HepG2 (cell line): ENCODE measurements around the gene PPP1CB. TPM values are rescaled to one million over a fixed set of nuclear protein-coding genes. Genes with fewer than 3 reads are reported as not detected.
A peak's percentile ranks its signal among the peaks of the same experiment; 100 is the strongest.

Experiments used
- ATAC-seq: fragments of 200-7000 bp; cut with Tn5 transposase; 3 replicates; pipeline ENCODE4 v1.9.1; 2020; ENCODE audit warnings: mild to moderate bottlenecking, moderate library complexity
- BruUV-seq: library from RNA; stranded (reverse); fragments of 400-500 nt; replicated peaks from 2 replicates; lab custom pipeline; 2021; lab: Mats Ljungman, UMichigan
- CTCF ChIA-PET: fragments of 300-600 bp; formaldehyde crosslinking; extraction: SDS; loops from one replicate; lab custom pipeline; 2021; ENCODE audit warnings: low total read pairs, inconsistent platforms, low intra/inter-chr PET ratio; lab: Yijun Ruan, JAX
- POLR2A ChIA-PET: fragments of 350-600 bp; sonication (Branson Sonifier 250); formaldehyde crosslinking; loops from one replicate; lab custom pipeline; 2020; ENCODE audit warnings: antibody characterized with exemption, inconsistent platforms; lab: Yijun Ruan, JAX
- DNase-seq: peaks from one replicate; pipeline ENCODE4 v3.0.0-alpha.2; 2015; ENCODE audit warnings: low spot score
- FAIRE-seq: peaks from 3 replicates; lab custom pipeline; 2011; peaks lifted over from hg19 to GRCh38; lab: Jason Lieb, UNC
- H2AFZ ChIP-seq: one replicate; pipeline ENCODE4 v1.6.1; 2011; ENCODE audit warnings: low read length, inconsistent platforms
- H3K27ac ChIP-seq: fragments of 300-600 bp; 3 replicates; pipeline ENCODE4 v1.8.0; 2011; ENCODE audit warnings: mixed run types, mild to moderate bottlenecking, mixed read lengths, low read length, inconsistent platforms; ENCODE audit not compliant: insufficient read depth; ENCODE audit errors: extremely low read length
- H3K27me3 ChIP-seq, 2 experiments: fragments of 200-600 bp in 1 of 2; 2 replicates in 1 of 2; 3 replicates in 1 of 2; pipeline versions ENCODE4 v1.6.0 to v1.8.0; 2011; ENCODE audit warnings: low read length in 2 of 2, mild to moderate bottlenecking in 2 of 2, moderate library complexity in 2 of 2, inconsistent platforms in 1 of 2; ENCODE audit not compliant: insufficient read depth in 2 of 2, control insufficient read depth in 1 of 2
- H3K36me3 ChIP-seq, 2 experiments: fragments of 200-600 bp in 1 of 2; replicated peaks in 1 of 2; 2 replicates in 1 of 2; 3 replicates in 1 of 2; pipeline versions ENCODE4 v1.5.1 to v1.8.0; 2011; ENCODE audit warnings: low read length in 2 of 2, inconsistent platforms in 1 of 2; ENCODE audit not compliant: insufficient read depth in 2 of 2, control insufficient read depth in 1 of 2
- H3K4me1 ChIP-seq: 2 replicates; pipeline ENCODE4 v1.5.1; 2012; ENCODE audit warnings: low read length, inconsistent platforms; ENCODE audit not compliant: insufficient read depth
- H3K4me2 ChIP-seq: 2 replicates; pipeline ENCODE4 v1.6.0; 2011; ENCODE audit warnings: low read depth, low read length, inconsistent platforms
- H3K4me3 ChIP-seq, 3 experiments: fragments of 200-600 bp in 1 of 3; sonication (generic), shearing (Covaris generic) in 1 of 3; replicated peaks in 1 of 3; 2 replicates each; pipeline ENCODE4 v1.5.1; 2011 to 2016; ENCODE audit warnings: low read length in 3 of 3, inconsistent platforms in 2 of 3, low read depth in 2 of 3, mild to moderate bottlenecking in 2 of 3, control low read depth in 1 of 3, mixed read lengths in 1 of 3; ENCODE audit not compliant: insufficient read depth in 1 of 3
- H3K79me2 ChIP-seq: one replicate; pipeline ENCODE4 v1.6.1; 2011; ENCODE audit warnings: low read length, inconsistent platforms; ENCODE audit not compliant: insufficient read depth
- H3K9ac ChIP-seq: 2 replicates; pipeline ENCODE4 v1.6.0; 2011; ENCODE audit warnings: mild to moderate bottlenecking, low read depth, low read length, inconsistent platforms; ENCODE audit not compliant: insufficient read depth
- H3K9me3 ChIP-seq: 2 replicates; pipeline ENCODE4 v1.5.1; 2012; ENCODE audit warnings: mild to moderate bottlenecking, low read length
- H4K20me1 ChIP-seq: 2 replicates; pipeline ENCODE4 v1.6.0; 2011; ENCODE audit warnings: inconsistent platforms, mild to moderate bottlenecking, low read length, moderate library complexity; ENCODE audit not compliant: insufficient read depth
- BHLHE40 ChIP-seq: IDR thresholded peaks from 2 replicates; pipeline ENCODE4 v1.6.1; 2011; ENCODE audit warnings: low read length, improper control_type of control experiment
- EP300 ChIP-seq, 3 experiments: sonication (generic) in 1 of 3; formaldehyde crosslinking in 1 of 3; IDR thresholded peaks; 2 replicates each; pipeline versions ENCODE4 v1.5.1 to v1.6.1; 2011 to 2020; ENCODE audit warnings: low read depth in 2 of 3, low read length in 2 of 3, borderline replicate concordance in 1 of 3, improper control_type of control experiment in 1 of 3, mild to moderate bottlenecking in 1 of 3, missing genetic modification reagents in 1 of 3, moderate library complexity in 1 of 3
- KDM1A ChIP-seq: IDR thresholded peaks from 2 replicates; pipeline ENCODE4 v1.6.1; 2016; ENCODE audit warnings: missing compliant biosample characterization
- MEIS1 ChIP-seq: sonication (generic); formaldehyde crosslinking; IDR thresholded peaks from 2 replicates; pipeline ENCODE4 v1.9.0; 2021; ENCODE audit warnings: mild to moderate bottlenecking, missing genetic modification reagents, moderate library complexity, borderline replicate concordance
- NFYC ChIP-seq: IDR thresholded peaks from 2 replicates; pipeline ENCODE4 v1.6.1; 2016; ENCODE audit warnings: missing genetic modification reagents, missing compliant biosample characterization
- RFX1 ChIP-seq: fragments of 450-650 bp; IDR thresholded peaks from 2 replicates; pipeline ENCODE4 v1.6.1; 2017
- TBP ChIP-seq: sonication (generic); formaldehyde crosslinking; IDR thresholded peaks from 2 replicates; pipeline ENCODE4 v1.5.0; 2020; ENCODE audit warnings: missing genetic modification reagents
- ZMYM3 ChIP-seq: sonication (generic); formaldehyde crosslinking; IDR thresholded peaks from 2 replicates; pipeline ENCODE4 v1.5.1; 2020; ENCODE audit warnings: mild to moderate bottlenecking, missing genetic modification reagents
- ZNF121 ChIP-seq: sonication (generic); formaldehyde crosslinking; IDR thresholded peaks from 2 replicates; pipeline ENCODE4 v1.5.0; 2020; ENCODE audit warnings: mild to moderate bottlenecking, missing genetic modification reagents
- ZNF317 ChIP-seq: sonication (generic); formaldehyde crosslinking; IDR thresholded peaks from 2 replicates; pipeline ENCODE4 v1.5.0; 2020; ENCODE audit warnings: mild to moderate bottlenecking, missing genetic modification reagents
- ZNF772 ChIP-seq: sonication (generic); formaldehyde crosslinking; IDR thresholded peaks from 2 replicates; pipeline ENCODE4 v1.5.0; 2020; ENCODE audit warnings: mild to moderate bottlenecking, missing genetic modification reagents
- WGBS: methylation state at CpG from one replicate; pipeline ENCODE4 v1.1.6; 2017; ENCODE audit warnings: low lambda C conversion rate; 5-methylcytosine and 5-hydroxymethylcytosine counted together
- in situ Hi-C: cut with HindIII; loops from 2 replicates; pipeline ENCODE4 v1.10.0; 2017; ENCODE audit warnings: low pct_unique_long_range_greater_than_20kb; ENCODE audit not compliant: extremely low pct_ligation_motif_present
- intact Hi-C: fragments of 100-400 bp; cut with micrococcal nuclease; formaldehyde crosslinking; loops from one replicate; pipeline ENCODE4 v1.10.0; 2022; ENCODE audit not compliant: unreplicated experiment
- polyA plus RNA-seq, 8 experiments: library from polyadenylated mRNA; depleted of rRNA in 3 of 8; stranded (reverse) in 7 of 8; unstranded in 1 of 8; fragments of >200 nt; fragmentation: Illumina TruSeq in 4 of 8; extraction: Trizol in 4 of 8; gene quantifications; 2 replicates each; pipeline versions ENCODE4 v1.2.1 to v1.2.3, GENCODE V29; 2011 to 2016; ENCODE audit warnings: low read depth in 4 of 8, missing spikeins in 1 of 8, mixed read lengths in 1 of 8; ENCODE audit not compliant: insufficient read depth in 1 of 8
- total RNA-seq, 5 experiments: library from RNA; depleted of rRNA; stranded (reverse); fragments of >200 nt; fragmentation: Illumina TruSeq; extraction: Trizol; gene quantifications; 2 replicates each; pipeline ENCODE4 v1.2.3, GENCODE V29; 2016; ENCODE audit warnings: low read depth in 1 of 5
- TF ChIP-seq, protein P1 (sequence below): sonication (generic); formaldehyde crosslinking; conservative IDR thresholded peaks from 2 replicates; pipeline ENCODE4 v1.4.0; 2020; ENCODE audit warnings: missing genetic modification reagents
- TF ChIP-seq, protein P2 (sequence below): sonication (generic); formaldehyde crosslinking; IDR thresholded peaks from 2 replicates; pipeline ENCODE4 v1.5.0; 2020; ENCODE audit warnings: missing genetic modification reagents
- TF ChIP-seq, protein P3 (sequence below): sonication (generic); formaldehyde crosslinking; IDR thresholded peaks from 2 replicates; pipeline ENCODE4 v1.5.0; 2020; ENCODE audit warnings: mild to moderate bottlenecking, missing genetic modification reagents
- TF ChIP-seq, protein P4 (sequence below): sonication (generic); formaldehyde crosslinking; IDR thresholded peaks from 2 replicates; pipeline ENCODE4 v1.4.0; 2020; ENCODE audit warnings: missing genetic modification reagents

Gene PPP1CB
- total and polyA plus RNA-seq, 2 of the 13 experiments (the other 11 are each of a cell fraction or from before 2014, with no cell fraction given), result 46.9 to 109 TPM

DNA sequence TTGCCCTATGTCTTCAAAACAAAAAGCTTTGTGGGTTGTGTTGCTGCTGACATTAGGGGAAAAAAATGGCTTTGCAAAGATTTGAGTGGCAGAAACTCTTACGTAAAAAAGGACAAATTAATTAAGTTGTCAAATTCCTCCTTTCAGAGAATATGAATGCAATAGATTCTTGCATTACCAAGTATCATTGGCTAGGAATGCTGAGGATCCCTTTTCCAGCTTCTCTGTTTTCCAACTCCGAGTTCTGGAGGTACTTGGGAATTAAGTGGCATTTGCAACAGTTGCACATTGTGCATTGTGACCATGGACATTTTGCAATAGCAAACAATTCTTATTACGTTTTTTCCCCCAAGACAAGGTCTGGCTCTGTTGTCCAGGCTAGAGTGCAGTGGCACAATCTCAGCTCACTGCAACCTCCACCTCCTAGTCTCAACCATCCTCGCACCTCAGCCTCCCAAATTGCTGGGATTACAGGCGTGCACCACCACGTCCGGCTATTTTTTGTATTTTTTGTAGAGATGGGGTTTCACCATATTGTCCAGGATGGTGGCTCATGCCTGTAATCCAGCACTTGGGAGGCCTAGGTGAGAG lies 29.9 kb upstream of the PPP1CB start:
- H4K20me1 ChIP-seq, result no peaks in the 10 kb centered on the region
- H3K27me3 ChIP-seq, result no peaks in the 10 kb centered on the region
- TF ChIP-seq ZNF121 (peak; percentile 52; the same call in 1 of the 2 replicates), ZMYM3 (CRISPR knock-in tag) (0 out of 2 replicates have a peak, but pooled peaks have one; percentile 20), ZNF772 (CRISPR knock-in tag) (no peak), KDM1A (CRISPR knock-in tag) (peak; percentile 27; the same call in 1 of the 2 replicates), ZNF317 (no peak), BHLHE40 (no peak), TBP (CRISPR knock-in tag) (no peak), MEIS1 (CRISPR knock-in tag) (no peak), NFYC (CRISPR knock-in tag) (no peak), RFX1 (no peak), EP300 (IDR thresholded peaks at IDR 0.05; ENCODE audit: low read depth in 2 of 2, low read length in 2 of 2) (no peak), EP300 (CRISPR knock-in tag; IDR thresholded peaks at IDR 0.05; ENCODE audit: borderline replicate concordance) (0 out of 2 replicates have a peak, but pooled peaks have one; percentile 12)
- TF ChIP-seq, protein P1, sequence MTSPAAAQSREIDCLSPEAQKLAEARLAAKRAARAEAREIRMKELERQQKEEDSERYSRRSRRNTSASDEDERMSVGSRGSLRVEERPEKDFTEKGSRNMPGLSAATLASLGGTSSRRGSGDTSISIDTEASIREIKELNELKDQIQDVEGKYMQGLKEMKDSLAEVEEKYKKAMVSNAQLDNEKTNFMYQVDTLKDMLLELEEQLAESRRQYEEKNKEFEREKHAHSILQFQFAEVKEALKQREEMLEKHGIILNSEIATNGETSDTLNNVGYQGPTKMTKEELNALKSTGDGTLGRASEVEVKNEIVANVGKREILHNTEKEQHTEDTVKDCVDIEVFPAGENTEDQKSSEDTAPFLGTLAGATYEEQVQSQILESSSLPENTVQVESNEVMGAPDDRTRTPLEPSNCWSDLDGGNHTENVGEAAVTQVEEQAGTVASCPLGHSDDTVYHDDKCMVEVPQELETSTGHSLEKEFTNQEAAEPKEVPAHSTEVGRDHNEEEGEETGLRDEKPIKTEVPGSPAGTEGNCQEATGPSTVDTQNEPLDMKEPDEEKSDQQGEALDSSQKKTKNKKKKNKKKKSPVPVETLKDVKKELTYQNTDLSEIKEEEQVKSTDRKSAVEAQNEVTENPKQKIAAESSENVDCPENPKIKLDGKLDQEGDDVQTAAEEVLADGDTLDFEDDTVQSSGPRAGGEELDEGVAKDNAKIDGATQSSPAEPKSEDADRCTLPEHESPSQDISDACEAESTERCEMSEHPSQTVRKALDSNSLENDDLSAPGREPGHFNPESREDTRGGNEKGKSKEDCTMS (CRISPR knock-in tag), result no peak
- TF ChIP-seq, protein P2, sequence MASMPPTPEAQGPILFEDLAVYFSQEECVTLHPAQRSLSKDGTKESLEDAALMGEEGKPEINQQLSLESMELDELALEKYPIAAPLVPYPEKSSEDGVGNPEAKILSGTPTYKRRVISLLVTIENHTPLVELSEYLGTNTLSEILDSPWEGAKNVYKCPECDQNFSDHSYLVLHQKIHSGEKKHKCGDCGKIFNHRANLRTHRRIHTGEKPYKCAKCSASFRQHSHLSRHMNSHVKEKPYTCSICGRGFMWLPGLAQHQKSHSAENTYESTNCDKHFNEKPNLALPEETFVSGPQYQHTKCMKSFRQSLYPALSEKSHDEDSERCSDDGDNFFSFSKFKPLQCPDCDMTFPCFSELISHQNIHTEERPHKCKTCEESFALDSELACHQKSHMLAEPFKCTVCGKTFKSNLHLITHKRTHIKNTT (CRISPR knock-in tag), result no peak
- TF ChIP-seq, protein P3, sequence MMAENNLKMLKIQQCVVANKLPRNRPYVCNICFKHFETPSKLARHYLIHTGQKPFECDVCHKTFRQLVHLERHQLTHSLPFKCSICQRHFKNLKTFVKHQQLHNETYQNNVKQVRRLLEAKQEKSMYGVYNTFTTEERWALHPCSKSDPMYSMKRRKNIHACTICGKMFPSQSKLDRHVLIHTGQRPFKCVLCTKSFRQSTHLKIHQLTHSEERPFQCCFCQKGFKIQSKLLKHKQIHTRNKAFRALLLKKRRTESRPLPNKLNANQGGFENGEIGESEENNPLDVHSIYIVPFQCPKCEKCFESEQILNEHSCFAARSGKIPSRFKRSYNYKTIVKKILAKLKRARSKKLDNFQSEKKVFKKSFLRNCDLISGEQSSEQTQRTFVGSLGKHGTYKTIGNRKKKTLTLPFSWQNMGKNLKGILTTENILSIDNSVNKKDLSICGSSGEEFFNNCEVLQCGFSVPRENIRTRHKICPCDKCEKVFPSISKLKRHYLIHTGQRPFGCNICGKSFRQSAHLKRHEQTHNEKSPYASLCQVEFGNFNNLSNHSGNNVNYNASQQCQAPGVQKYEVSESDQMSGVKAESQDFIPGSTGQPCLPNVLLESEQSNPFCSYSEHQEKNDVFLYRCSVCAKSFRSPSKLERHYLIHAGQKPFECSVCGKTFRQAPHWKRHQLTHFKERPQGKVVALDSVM (CRISPR knock-in tag), result peak; percentile 53; the same call in 1 of the 2 replicates
- TF ChIP-seq, protein P4, sequence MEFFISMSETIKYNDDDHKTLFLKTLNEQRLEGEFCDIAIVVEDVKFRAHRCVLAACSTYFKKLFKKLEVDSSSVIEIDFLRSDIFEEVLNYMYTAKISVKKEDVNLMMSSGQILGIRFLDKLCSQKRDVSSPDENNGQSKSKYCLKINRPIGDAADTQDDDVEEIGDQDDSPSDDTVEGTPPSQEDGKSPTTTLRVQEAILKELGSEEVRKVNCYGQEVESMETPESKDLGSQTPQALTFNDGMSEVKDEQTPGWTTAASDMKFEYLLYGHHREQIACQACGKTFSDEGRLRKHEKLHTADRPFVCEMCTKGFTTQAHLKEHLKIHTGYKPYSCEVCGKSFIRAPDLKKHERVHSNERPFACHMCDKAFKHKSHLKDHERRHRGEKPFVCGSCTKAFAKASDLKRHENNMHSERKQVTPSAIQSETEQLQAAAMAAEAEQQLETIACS (CRISPR knock-in tag), result no peak
- intact Hi-C loops, result no loop called here
- no peaks in the 10 kb centered on the region for H3K9me3 ChIP-seq
- WGBS, result 61% methylated on average over 7 of the region's 7 CpGs
- H3K79me2 ChIP-seq, result no peaks in the 10 kb centered on the region
- BruUV-seq, result no TSS peak
- no peak overlapping the region for H3K4me2 ChIP-seq
- no peak for FAIRE-seq
- H3K36me3 ChIP-seq, result no peaks in the 10 kb centered on the region
- H3K4me1 ChIP-seq, result peaks cover 25% of the 10 kb centered on the region
- ATAC-seq, result no peak
- no peak for DNase-seq
- H2AFZ ChIP-seq, result no peak overlapping the region
- in situ Hi-C loops, result no loop called here
- ChIA-PET POLR2A (interaction anchor here (2.1 kb wide), 1 partner anchor 30 kb away, joined by 9 read pairs; the partner anchor contains the start of gene PPP1CB), CTCF (no interaction called here)
- H3K9ac ChIP-seq, result no peak overlapping the region
- no peak overlapping the region for H3K27ac ChIP-seq
- H3K4me3 ChIP-seq, result no peak overlapping the region
